ENCODE measurements around the gene PRRG4.
"Not testable (repeated sequence)": the region's sequence is repeated elsewhere in the genome, so short reads cannot be mapped to it uniquely, and the experiment has no call there.

Gene PRRG4

GRCh38 chr11:32830796-32831195, 1.1 kb downstream of the PRRG4 start:
- no peak for DNase-seq (ENCODE audit: low read depth)

- no peak for DNase-seq (ENCODE audit: low read depth)
Observed at GRCh38 chr11:32831221-32831620, 1.5 kb downstream of the PRRG4 start.

- DNase-seq (ENCODE audit: low read depth) = no peak
Observed at GRCh38 chr11:32833921-32834320, 4.2 kb downstream of the PRRG4 start.

GRCh38 chr11:32836946-32837345, 7.2 kb downstream of the PRRG4 start:
- DNase-seq (ENCODE audit: low read depth) = no peak

- DNase-seq (ENCODE audit: low read depth) = no peak
Observed at GRCh38 chr11:32838505-32839274, 9.0 kb downstream of the PRRG4 start.

- DNase-seq (ENCODE audit: low read depth) = no peak
Observed at GRCh38 chr11:32839308-32839707, 9.6 kb downstream of the PRRG4 start.

GRCh38 chr11:32840587-32840986, 10.9 kb downstream of the PRRG4 start:
- no peak for DNase-seq (ENCODE audit: low read depth)

- no peak for DNase-seq (ENCODE audit: low read depth)
Observed at GRCh38 chr11:32843544-32843943, 13.8 kb downstream of the PRRG4 start.

GRCh38 chr11:32847511-32847910, 17.8 kb downstream of the PRRG4 start:
- no peak for DNase-seq (ENCODE audit: low read depth)

- DNase-seq (ENCODE audit: low read depth) = no peak
Observed at GRCh38 chr11:32849761-32850160, 20.0 kb downstream of the PRRG4 start.

- DNase-seq (ENCODE audit: low read depth) = no peak
Observed at GRCh38 chr11:32851251-32851650, 21.5 kb downstream of the PRRG4 start.

GRCh38 chr11:32852207-32852606, 22.5 kb downstream of the PRRG4 start:
- DNase-seq (ENCODE audit: low read depth) = no peak

GRCh38 chr11:32855601-32856000, 25.9 kb downstream of the PRRG4 start:
- DNase-seq (ENCODE audit: low read depth) = no peak

- DNase-seq (ENCODE audit: low read depth) = no peak
Observed at GRCh38 chr11:32858731-32859130, 29.0 kb downstream of the PRRG4 start.

GRCh38 chr11:32861850-32862577, 32.3 kb downstream of the PRRG4 start:
- DNase-seq (ENCODE audit: low read depth) = no peak

GRCh38 chr11:32864555-32864954, 34.8 kb downstream of the PRRG4 start:
- no peak for DNase-seq (ENCODE audit: low read depth)

GRCh38 chr11:32868752-32869151, 39.0 kb downstream of the PRRG4 start:
- DNase-seq (ENCODE audit: low read depth) = not testable (repeated sequence)

- DNase-seq (ENCODE audit: low read depth) = no peak
Observed at GRCh38 chr11:32870676-32871075, 40.9 kb downstream of the PRRG4 start.

GRCh38 chr11:32874132-32874531, 44.4 kb downstream of the PRRG4 start:
- no peak for DNase-seq (ENCODE audit: low read depth)

GRCh38 chr11:32881286-32881685, 51.6 kb downstream of the PRRG4 start:
- DNase-seq (ENCODE audit: low read depth) = no peak

GRCh38 chr11:32883421-32883820, 53.7 kb downstream of the PRRG4 start:
- no peak for DNase-seq (ENCODE audit: low read depth)

- DNase-seq (ENCODE audit: low read depth) = no peak
Observed at GRCh38 chr11:32884023-32884422, 54.3 kb downstream of the PRRG4 start.

GRCh38 chr11:32884770-32885384, 55.1 kb downstream of the PRRG4 start:
- no peak for DNase-seq (ENCODE audit: low read depth)

Data from T follicular helper cell (primary cell).